ENCODE results near the gene ATAD2B. TPM values are rescaled to one million over a fixed set of nuclear protein-coding genes. Genes with fewer than 3 reads are reported as not detected.

ATAD2B gene
- total RNA-seq, 1 experiment from 2014 or later = 6.8 TPM

DNA sequence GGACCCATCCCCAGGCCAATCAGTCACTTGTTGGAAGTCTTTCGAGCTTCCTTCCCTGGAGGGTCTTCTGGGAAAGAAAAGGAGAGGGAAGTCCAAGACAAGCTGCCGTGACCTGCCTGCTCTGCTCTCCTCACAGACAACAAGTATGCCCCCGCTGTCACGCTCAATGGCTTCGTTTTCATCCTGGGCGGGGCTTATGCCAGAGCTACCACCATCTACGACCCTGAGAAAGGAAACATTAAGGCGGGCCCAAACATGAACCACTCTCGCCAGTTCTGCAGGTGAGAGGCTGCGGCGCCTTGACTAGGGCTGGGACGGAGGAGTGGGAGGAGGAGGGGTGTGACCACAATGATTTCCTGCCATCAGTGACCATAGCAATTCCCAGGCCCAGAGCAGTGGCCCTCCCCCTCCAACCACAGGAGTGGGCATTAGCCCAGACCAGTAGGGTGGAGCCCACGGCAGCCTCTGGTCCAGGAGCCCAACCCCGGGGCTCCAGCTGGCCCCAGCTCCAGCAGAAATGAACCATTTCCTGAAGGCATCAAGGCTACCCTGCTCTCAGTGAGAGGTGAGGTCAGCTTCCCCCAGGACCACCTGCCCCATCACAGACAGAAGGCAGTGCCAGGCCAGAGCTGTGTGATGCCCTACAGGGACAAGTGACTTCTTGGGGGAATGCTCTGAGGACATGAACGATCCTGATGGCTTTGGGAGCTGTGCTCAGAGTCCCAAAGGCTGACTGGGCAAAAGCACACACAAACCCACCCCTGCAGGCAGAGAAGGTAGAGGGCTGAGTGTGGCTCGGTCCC, 223.1 kb downstream of the ATAD2B start:
- DNase-seq (ENCODE audit: low read depth) = peak; percentile 13

DNA sequence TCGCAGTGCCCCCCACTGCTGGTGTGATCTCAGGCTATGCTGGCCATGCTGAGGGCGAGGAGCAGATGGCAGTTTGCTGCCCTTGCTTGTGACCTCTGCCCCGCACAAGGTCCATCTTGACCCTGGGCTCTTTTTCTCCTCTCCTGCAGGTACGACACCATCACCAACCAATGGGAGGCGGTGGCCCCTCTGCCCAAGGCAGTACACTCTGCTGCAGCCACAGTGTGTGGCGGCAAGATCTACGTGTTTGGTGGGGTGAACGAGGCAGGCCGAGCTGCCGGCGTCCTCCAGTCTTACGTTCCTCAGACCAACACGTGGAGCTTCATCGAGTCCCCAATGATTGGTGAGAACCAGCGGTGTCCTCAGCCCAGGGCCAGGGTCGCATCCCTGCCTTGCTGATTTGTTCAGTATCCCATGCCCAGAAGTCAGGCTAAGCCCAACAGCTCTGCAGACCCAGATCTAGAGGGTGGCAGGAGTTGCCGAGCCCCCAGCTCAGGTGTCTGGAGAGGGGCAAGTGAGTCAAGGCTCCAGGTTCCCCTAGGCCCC, 223.8 kb downstream of the ATAD2B start:
- DNase-seq (ENCODE audit: low read depth) = no peak

DNA sequence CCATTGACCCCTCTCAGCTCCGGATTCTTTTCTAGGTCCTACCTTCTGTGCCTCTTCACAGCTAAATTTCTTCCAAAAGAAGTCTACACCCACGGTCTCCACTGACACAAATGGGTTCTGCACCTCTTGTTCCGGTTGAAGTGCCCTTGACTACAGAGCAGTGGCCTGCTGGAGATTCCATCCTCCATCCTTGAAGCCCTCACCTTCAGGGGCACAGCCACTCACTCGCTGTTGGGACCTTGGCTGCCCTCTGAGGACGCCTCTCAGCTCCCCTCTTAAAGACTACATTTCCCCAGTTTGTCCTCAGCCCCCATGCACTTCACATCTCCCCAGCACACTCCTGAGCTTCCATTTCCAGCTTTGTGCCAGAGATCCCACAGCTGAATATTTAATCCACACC, 226.3 kb downstream of the ATAD2B start:
- no peak for DNase-seq (ENCODE audit: low read depth)

DNA sequence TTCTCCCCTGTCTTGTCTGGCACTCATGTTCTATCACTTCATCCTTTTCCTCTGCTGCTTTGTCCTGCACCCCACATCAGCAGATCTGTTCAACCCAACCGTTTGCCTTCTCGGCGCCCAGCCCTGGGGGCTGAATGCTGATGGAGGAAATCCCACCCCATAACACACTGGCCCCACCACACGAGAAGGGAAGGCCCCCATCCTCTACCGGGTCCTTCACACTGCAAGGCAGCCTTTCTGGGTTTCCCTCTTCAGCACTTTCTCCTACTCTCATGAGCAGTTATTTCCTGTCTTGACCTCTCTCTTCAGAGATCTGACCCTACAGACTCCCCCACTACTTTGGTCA, 227.4 kb downstream of the ATAD2B start:
- no peak for DNase-seq (ENCODE audit: low read depth)

DNA sequence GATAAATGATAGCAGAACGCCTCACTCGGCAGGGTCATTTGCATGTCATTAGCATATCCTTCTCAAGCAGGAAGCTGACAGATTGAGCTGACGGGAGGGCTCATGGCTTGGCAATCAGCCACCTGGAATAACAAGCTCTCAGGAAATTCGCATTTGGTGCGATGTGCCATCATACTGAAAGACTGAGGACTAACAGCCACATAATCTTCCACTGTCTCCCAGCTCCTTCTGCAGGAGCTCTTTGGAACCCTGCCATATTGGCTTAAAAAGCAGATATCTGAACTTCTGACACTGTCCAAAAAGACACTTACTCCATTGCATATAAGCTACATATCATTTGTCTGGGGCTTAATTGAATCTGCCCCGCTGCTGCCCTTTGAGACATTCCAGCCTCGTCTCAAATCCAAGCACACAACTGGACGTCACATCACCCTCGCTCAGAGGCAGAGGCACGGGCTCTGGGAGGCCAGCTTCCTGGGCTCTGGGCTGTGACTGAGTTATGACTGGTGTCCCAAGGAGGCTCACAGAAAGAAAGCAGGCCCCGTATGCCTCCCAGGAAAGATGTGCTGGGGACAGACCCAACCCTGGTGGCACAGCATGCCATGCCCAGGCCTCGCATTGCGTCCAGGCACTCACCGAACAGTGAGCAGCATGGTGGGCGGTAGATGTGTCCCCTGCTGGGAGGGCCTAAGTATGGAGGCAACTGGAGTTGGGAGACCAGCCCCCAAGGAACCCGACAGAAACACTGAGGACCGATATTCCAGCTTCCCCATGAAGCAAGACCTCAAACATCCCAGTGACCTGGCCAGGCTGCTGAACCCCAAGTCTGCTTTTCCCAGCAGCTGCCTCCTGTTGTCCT, 228.0 kb downstream of the ATAD2B start:
- no peak for DNase-seq (ENCODE audit: low read depth)

Other genes starting within 250 kb of the ATAD2B start
- gene UBXN2A, start 13.3 kb upstream of the ATAD2B start, total RNA-seq (2014; rRNA removed; shearing (Covaris generic)) = 9.9 and 11.3 TPM in 2 replicates
- gene MFSD2B, start 83.0 kb upstream of the ATAD2B start, total RNA-seq (2014; rRNA removed; shearing (Covaris generic)) = 0.07 TPM in 1 of 2 replicates, not detected in the other
- gene WDCP, start 120.3 kb upstream of the ATAD2B start, total RNA-seq (2014; rRNA removed; shearing (Covaris generic)) = 13.7 and 14.6 TPM in 2 replicates
- 0.56 and 0.63 TPM in 2 replicates for gene FKBP1B, start 122.6 kb upstream of the ATAD2B start, total RNA-seq (2014; rRNA removed; shearing (Covaris generic))
- 260 and 286 TPM in 2 replicates for gene SF3B6, start 149.2 kb upstream of the ATAD2B start, total RNA-seq (2014; rRNA removed; shearing (Covaris generic))
- 57.1 and 57.2 TPM in 2 replicates for gene TP53I3, start 157.7 kb upstream of the ATAD2B start, total RNA-seq (2014; rRNA removed; shearing (Covaris generic))
- gene PFN4, start 196.2 kb upstream of the ATAD2B start, total RNA-seq (2014; rRNA removed; shearing (Covaris generic)) = 0.42 TPM in 1 of 2 replicates, not detected in the other
- gene FAM228B, start 196.3 kb upstream of the ATAD2B start, total RNA-seq (2014; rRNA removed; shearing (Covaris generic)) = 0.27 and 0.47 TPM in 2 replicates
- gene FAM228A, start 247.9 kb upstream of the ATAD2B start, total RNA-seq (2014; rRNA removed; shearing (Covaris generic)) = not detected in 2 replicates

Measured in HT1080 (cell line).